ENCODE results near the gene GAS6. TPM values are rescaled to one million over a fixed set of nuclear protein-coding genes. Genes with fewer than 3 reads are reported as not detected.
"Not testable (repeated sequence)": the region's sequence is repeated elsewhere in the genome, so short reads cannot be mapped to it uniquely, and the experiment has no call there.

Gene GAS6
- total and polyA plus RNA-seq, 11 donors = 96.7 to 438 (median 183) TPM

GRCh38 chr13:113869263-113869662 is 5.4 kb upstream of the GAS6 start:
- Histone ChIP-seq H3K36me3 (no peaks in the 10 kb centered on the region), H3K4me1 (peaks cover 0 to 12% (median 5%) of the 10 kb centered on the region in 12 donors), H3K4me3 (no peak overlapping the region), H3K27me3 (peaks cover 0 to 6% (median 0%) of the 10 kb centered on the region in 9 donors), H3K27ac (no peak overlapping the region), H3K9me3 (no peaks in the 10 kb centered on the region)
- DNase-seq = no peak
- TF ChIP-seq POLR2A (IDR thresholded peaks at IDR 0.05) (no peak), CTCF (IDR thresholded peaks at IDR 0.05) (no peak)
- no peak for ATAC-seq
- WGBS, 4 donors = 96 to 98% (median 97%) methylated on average over 4 of the region's 4 CpGs
- intact Hi-C loops (cut with DNase I) = no loop called here

- H3K9me3 ChIP-seq; H3K4me3 ChIP-seq; ATAC-seq; H3K27ac ChIP-seq; intact Hi-C loops (cut with DNase I); H3K36me3 ChIP-seq; DNase-seq; H3K27me3 ChIP-seq: not testable (repeated sequence)
- WGBS, 4 donors = 89 to 94% (median 92%) methylated on average over 5 of the region's 5 CpGs
- H3K4me1 ChIP-seq = peaks cover 0 to 15% (median 7%) of the 10 kb centered on the region in 12 donors
Observed at GRCh38 chr13:113867913-113868312, 4.0 kb upstream of the GAS6 start.

- DNase-seq = no peak
- no peak for ATAC-seq
- Histone ChIP-seq H3K9me3 (no peaks in the 10 kb centered on the region), H3K36me3 (peaks cover 0 to 5% (median 0%) of the 10 kb centered on the region in 9 donors), H3K4me3 (no peak overlapping the region), H3K4me1 (peaks cover 0 to 40% (median 31%) of the 10 kb centered on the region in 12 donors), H3K27ac (no peak overlapping the region), H3K27me3 (peaks cover 0 to 6% (median 0%) of the 10 kb centered on the region in 9 donors)
- TF ChIP-seq CTCF (IDR thresholded peaks at IDR 0.05) (no peak), POLR2A (IDR thresholded peaks at IDR 0.05) (no peak)
- 95 to 99% (median 96%) methylated on average over 4 of the region's 4 CpGs for WGBS, 4 donors
- intact Hi-C loops (cut with DNase I) = no loop called here
Observed at GRCh38 chr13:113865427-113865826, 1.6 kb upstream of the GAS6 start.

GRCh38 chr13:113864273-113864890 is 506 bp upstream of the GAS6 start:
- intact Hi-C loops (cut with DNase I) = loop anchor here in 5 of 10 donors (5.0 kb wide), 2 partner anchors 42 to 47 kb away; no protein-coding TSS in a partner anchor
- Histone ChIP-seq H3K27me3 (peaks cover 0 to 6% (median 0%) of the 10 kb centered on the region in 9 donors), H3K4me3 (peak overlapping the region; percentile 32 to 97 (median 84)), H3K4me1 (peaks cover 0 to 49% (median 36%) of the 10 kb centered on the region in 12 donors), H3K9me3 (no peaks in the 10 kb centered on the region), H3K36me3 (peaks cover 0 to 9% (median 0%) of the 10 kb centered on the region in 9 donors), H3K27ac (peak overlapping the region; percentile 76 to 98 (median 94))
- DNase-seq = peak in 1 of 5 donors; percentile 29
- WGBS, 4 donors = 10 to 16% (median 15%) methylated on average over 10 of the region's 10 CpGs
- TF ChIP-seq POLR2A (IDR thresholded peaks at IDR 0.05) = no peak
- no peak for TF ChIP-seq CTCF (IDR thresholded peaks at IDR 0.05)
- ATAC-seq = no peak
